Measurements from ENCODE around the gene EFS. TPM values are rescaled to one million over a fixed set of nuclear protein-coding genes. Genes with fewer than 3 reads are reported as not detected.
A peak's percentile ranks its signal among the peaks of the same experiment; 100 is the strongest.

EFS gene
- total RNA-seq, 1 donor from 2014 or later = 69.6 TPM

DNA sequence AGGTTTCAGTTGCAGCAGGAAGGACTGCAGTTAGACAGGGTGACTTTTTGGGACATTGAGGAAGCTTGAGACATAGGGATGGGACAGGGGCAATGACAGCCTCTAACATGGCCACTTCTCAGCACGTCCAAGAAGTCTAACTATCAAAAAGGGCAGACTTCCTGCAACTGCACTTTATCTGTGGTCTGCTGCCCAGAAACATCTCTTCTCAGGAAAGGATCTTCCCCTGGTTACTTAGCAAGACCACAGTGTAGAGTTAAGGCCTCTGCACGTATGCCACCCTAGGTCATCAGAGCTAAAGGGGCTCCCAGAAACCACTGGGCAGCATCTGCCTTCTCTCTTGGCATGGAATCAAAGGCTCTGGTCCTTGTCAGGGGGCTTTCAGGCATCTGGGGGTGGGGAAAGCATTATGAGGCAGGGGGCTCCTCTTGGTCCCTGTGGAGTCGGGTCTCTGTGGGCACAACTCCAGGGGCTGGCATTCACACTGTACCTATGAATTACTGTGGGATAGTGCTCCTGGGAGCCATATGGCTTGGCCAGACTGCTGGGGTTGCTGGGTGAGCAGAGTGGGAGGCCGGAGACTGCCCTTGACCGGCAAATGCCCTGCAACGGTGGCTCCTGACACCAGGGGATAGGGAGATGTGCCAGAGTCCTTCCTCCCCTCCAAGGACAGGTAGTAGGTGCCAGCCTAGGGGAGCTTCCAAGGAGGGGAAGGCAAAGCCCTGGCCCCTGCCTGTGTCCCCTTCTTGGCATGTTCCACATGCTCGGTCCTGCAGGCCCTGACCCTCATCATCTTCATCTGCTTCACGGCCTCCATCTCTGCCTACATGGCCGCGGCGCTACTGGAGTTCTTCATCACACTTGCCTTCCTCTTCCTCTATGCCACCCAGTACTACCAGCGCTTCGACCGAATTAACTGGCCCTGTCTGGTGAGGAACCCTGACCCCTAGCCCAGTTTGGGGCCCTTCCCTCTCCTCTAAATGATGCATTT is 12.9 kb upstream of the EFS start:
- TF ChIP-seq, protein P1, sequence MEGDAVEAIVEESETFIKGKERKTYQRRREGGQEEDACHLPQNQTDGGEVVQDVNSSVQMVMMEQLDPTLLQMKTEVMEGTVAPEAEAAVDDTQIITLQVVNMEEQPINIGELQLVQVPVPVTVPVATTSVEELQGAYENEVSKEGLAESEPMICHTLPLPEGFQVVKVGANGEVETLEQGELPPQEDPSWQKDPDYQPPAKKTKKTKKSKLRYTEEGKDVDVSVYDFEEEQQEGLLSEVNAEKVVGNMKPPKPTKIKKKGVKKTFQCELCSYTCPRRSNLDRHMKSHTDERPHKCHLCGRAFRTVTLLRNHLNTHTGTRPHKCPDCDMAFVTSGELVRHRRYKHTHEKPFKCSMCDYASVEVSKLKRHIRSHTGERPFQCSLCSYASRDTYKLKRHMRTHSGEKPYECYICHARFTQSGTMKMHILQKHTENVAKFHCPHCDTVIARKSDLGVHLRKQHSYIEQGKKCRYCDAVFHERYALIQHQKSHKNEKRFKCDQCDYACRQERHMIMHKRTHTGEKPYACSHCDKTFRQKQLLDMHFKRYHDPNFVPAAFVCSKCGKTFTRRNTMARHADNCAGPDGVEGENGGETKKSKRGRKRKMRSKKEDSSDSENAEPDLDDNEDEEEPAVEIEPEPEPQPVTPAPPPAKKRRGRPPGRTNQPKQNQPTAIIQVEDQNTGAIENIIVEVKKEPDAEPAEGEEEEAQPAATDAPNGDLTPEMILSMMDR (IDR thresholded peaks at IDR 0.05; ENCODE audit: unreplicated experiment) = no peak
- Mint-ChIP-seq H3K27ac (no peak overlapping the region), H3K9me3 (ENCODE audit: low read depth) (no peaks in the 10 kb centered on the region), H3K36me3 (ENCODE audit: insufficient read depth) (no peaks in the 10 kb centered on the region), H3K27me3 (peaks cover 45% of the 10 kb centered on the region), H3K4me3 (ENCODE audit: low read depth) (no peak overlapping the region), H3K4me1 (ENCODE audit: low read depth) (no peaks in the 10 kb centered on the region)
- no peak for DNase-seq (ENCODE audit: low spot score, unreplicated experiment)

DNA sequence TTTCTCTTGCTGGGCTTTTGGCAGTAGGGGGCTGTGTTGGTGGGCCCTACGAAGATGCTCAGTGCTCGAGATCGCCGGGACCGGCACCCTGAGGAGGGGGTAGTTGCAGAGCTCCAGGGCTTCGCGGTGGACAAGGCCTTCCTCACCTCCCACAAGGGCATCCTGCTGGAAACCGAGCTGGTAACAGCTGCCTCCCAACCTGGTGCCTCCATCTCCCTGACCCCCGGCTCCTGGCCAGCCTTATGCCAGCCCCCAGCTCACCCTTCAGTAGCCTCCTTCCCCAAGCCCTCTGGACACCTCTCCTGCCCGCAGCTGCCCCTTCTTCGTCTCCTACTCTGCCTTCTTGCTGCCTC is 12.2 kb upstream of the EFS start:
- DNase-seq (ENCODE audit: low spot score, unreplicated experiment) = no peak
- Mint-ChIP-seq H3K27ac (peak overlapping the region; percentile 71), H3K27me3 (peaks cover 39% of the 10 kb centered on the region), H3K9me3 (ENCODE audit: low read depth) (no peaks in the 10 kb centered on the region), H3K36me3 (ENCODE audit: insufficient read depth) (no peaks in the 10 kb centered on the region), H3K4me3 (ENCODE audit: low read depth) (no peak overlapping the region), H3K4me1 (ENCODE audit: low read depth) (no peaks in the 10 kb centered on the region)
- TF ChIP-seq, protein P1 (IDR thresholded peaks at IDR 0.05; ENCODE audit: unreplicated experiment) = no peak

- H3K4me3 Mint-ChIP-seq (ENCODE audit: low read depth) = no peak within 1 kb of the TSS
- H3K27ac Mint-ChIP-seq = peak within 1 kb of the TSS; percentile 71
- H3K36me3 Mint-ChIP-seq (ENCODE audit: insufficient read depth) = no peaks in the 10 kb centered on the region
- H3K4me1 Mint-ChIP-seq (ENCODE audit: low read depth) = no peaks in the 10 kb centered on the region
- peaks cover 34% of the 10 kb centered on the region for H3K27me3 Mint-ChIP-seq
- DNase-seq (ENCODE audit: low spot score, unreplicated experiment) = no peak
- TF ChIP-seq, protein P1 (IDR thresholded peaks at IDR 0.05; ENCODE audit: unreplicated experiment) = no peak
- no peaks in the 10 kb centered on the region for H3K9me3 Mint-ChIP-seq (ENCODE audit: low read depth)
These were observed 11.7 kb upstream of the EFS start, which contains the start of gene CMTM5 for GRCh38 chr14:23376482-23377197. Gene CMTM5 (plus strand): TSS chr14:23377046. CDS start chr14:23377252, 206 bp downstream.

- H3K4me1 Mint-ChIP-seq (ENCODE audit: low read depth) = no peaks in the 10 kb centered on the region
- TF ChIP-seq, protein P1 (IDR thresholded peaks at IDR 0.05; ENCODE audit: unreplicated experiment) = no peak
- DNase-seq (ENCODE audit: low spot score, unreplicated experiment) = no peak
- no peaks in the 10 kb centered on the region for H3K9me3 Mint-ChIP-seq (ENCODE audit: low read depth)
- H3K4me3 Mint-ChIP-seq (ENCODE audit: low read depth) = no peak overlapping the region
- no peaks in the 10 kb centered on the region for H3K36me3 Mint-ChIP-seq (ENCODE audit: insufficient read depth)
- peaks cover 32% of the 10 kb centered on the region for H3K27me3 Mint-ChIP-seq
- no peak overlapping the region for H3K27ac Mint-ChIP-seq
These were observed 10.7 kb upstream of the EFS start for GRCh38 chr14:23375527-23376251.

DNA sequence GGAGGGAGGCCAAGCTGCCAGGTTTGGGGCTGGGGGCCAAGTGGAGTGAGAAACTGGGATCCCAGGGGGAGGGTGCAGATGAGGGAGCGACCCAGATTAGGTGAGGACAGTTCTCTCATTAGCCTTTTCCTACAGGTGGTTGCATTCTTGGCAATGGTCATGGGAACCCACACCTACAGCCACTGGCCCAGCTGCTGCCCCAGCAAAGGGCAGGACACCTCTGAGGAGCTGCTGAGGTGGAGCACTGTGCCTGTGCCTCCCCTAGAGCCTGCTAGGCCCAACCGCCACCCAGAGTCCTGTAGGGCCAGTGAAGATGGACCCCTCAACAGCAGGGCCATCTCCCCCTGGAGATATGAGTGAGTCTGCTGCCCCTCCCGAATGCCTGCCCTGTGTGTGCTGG is 8.1 kb upstream of the EFS start:
- no peak overlapping the region for H3K27ac Mint-ChIP-seq
- H3K4me1 Mint-ChIP-seq (ENCODE audit: low read depth) = no peaks in the 10 kb centered on the region
- H3K9me3 Mint-ChIP-seq (ENCODE audit: low read depth) = no peaks in the 10 kb centered on the region
- TF ChIP-seq, protein P1 (IDR thresholded peaks at IDR 0.05; ENCODE audit: unreplicated experiment) = no peak
- peaks cover 23% of the 10 kb centered on the region for H3K27me3 Mint-ChIP-seq
- DNase-seq (ENCODE audit: low spot score, unreplicated experiment) = no peak
- no peaks in the 10 kb centered on the region for H3K36me3 Mint-ChIP-seq (ENCODE audit: insufficient read depth)
- H3K4me3 Mint-ChIP-seq (ENCODE audit: low read depth) = no peak overlapping the region
